Activated T-cell treated with anti-CD3 and anti-CD28 coated beads, Interleukin-2, amount 50 U/mL, for 24 hours (primary cell): ENCODE results near the gene CCDC40.

ENCODE experiments used
- DNase-seq: peaks from one replicate; pipeline ENCODE4 v3.0.0-alpha.2; 2020
- H3K27ac Mint-ChIP-seq: 2 replicates; pipeline ENCODE4 v1.8.0; 2020; ENCODE audit warnings: mild to moderate bottlenecking, mixed read lengths
- H3K27me3 Mint-ChIP-seq: 2 replicates; pipeline ENCODE4 v1.8.0; 2020; ENCODE audit warnings: mixed read lengths
- H3K36me3 Mint-ChIP-seq: 2 replicates; pipeline ENCODE4 v1.8.0; 2020; ENCODE audit warnings: low read depth, mixed read lengths
- H3K4me1 Mint-ChIP-seq: 2 replicates; pipeline ENCODE4 v1.8.0; 2020; ENCODE audit warnings: low read depth, mixed read lengths
- H3K4me3 Mint-ChIP-seq: 2 replicates; pipeline ENCODE4 v1.8.0; 2020; ENCODE audit warnings: mild to moderate bottlenecking, moderate library complexity, mixed read lengths
- H3K9me3 Mint-ChIP-seq: 2 replicates; pipeline ENCODE4 v1.8.0; 2020; ENCODE audit warnings: mixed read lengths

The CCDC40 gene

GRCh38 chr17:79994602-79995001 lies 41.8 kb upstream of the CCDC40 start:
- Mint-ChIP-seq H3K27me3 (no peaks in the 10 kb centered on the region), H3K36me3 (no peaks in the 10 kb centered on the region), H3K27ac (no peak overlapping the region), H3K9me3 (no peaks in the 10 kb centered on the region), H3K4me3 (no peak overlapping the region), H3K4me1 (peaks cover 58% of the 10 kb centered on the region)
- no peak for DNase-seq

- Mint-ChIP-seq H3K36me3 (no peaks in the 10 kb centered on the region), H3K4me1 (peaks cover 58% of the 10 kb centered on the region), H3K4me3 (no peak overlapping the region), H3K9me3 (no peaks in the 10 kb centered on the region), H3K27me3 (no peaks in the 10 kb centered on the region), H3K27ac (no peak overlapping the region)
- no peak for DNase-seq
Observed at GRCh38 chr17:79995696-79996095, 40.7 kb upstream of the CCDC40 start.

GRCh38 chr17:79996291-79996690 lies 40.2 kb upstream of the CCDC40 start:
- H3K27me3 Mint-ChIP-seq: no peaks in the 10 kb centered on the region
- H3K4me1 Mint-ChIP-seq: peaks cover 55% of the 10 kb centered on the region
- H3K36me3 Mint-ChIP-seq: no peaks in the 10 kb centered on the region
- DNase-seq: no peak
- peak overlapping the region; percentile 96 for H3K27ac Mint-ChIP-seq
- H3K9me3 Mint-ChIP-seq: no peaks in the 10 kb centered on the region
- no peak overlapping the region for H3K4me3 Mint-ChIP-seq

- Mint-ChIP-seq H3K36me3 (no peaks in the 10 kb centered on the region), H3K27me3 (no peaks in the 10 kb centered on the region), H3K4me3 (peak overlapping the region; percentile 65), H3K27ac (peak overlapping the region; percentile 96), H3K9me3 (no peaks in the 10 kb centered on the region), H3K4me1 (peaks cover 54% of the 10 kb centered on the region)
- DNase-seq: peak; percentile 78
Observed at GRCh38 chr17:79997011-79997660, 39.3 kb upstream of the CCDC40 start.

GRCh38 chr17:80000136-80000535 lies 36.3 kb upstream of the CCDC40 start:
- peaks cover 31% of the 10 kb centered on the region for H3K4me1 Mint-ChIP-seq
- H3K27me3 Mint-ChIP-seq: no peaks in the 10 kb centered on the region
- H3K4me3 Mint-ChIP-seq: no peak overlapping the region
- no peak overlapping the region for H3K27ac Mint-ChIP-seq
- DNase-seq: no peak
- H3K36me3 Mint-ChIP-seq: no peaks in the 10 kb centered on the region
- no peaks in the 10 kb centered on the region for H3K9me3 Mint-ChIP-seq

- H3K27ac Mint-ChIP-seq: no peak overlapping the region
- peaks cover 28% of the 10 kb centered on the region for H3K4me1 Mint-ChIP-seq
- H3K27me3 Mint-ChIP-seq: no peaks in the 10 kb centered on the region
- H3K36me3 Mint-ChIP-seq: no peaks in the 10 kb centered on the region
- no peak for DNase-seq
- H3K9me3 Mint-ChIP-seq: no peaks in the 10 kb centered on the region
- no peak overlapping the region for H3K4me3 Mint-ChIP-seq
Observed at GRCh38 chr17:80000981-80001775, 35.3 kb upstream of the CCDC40 start.

GRCh38 chr17:80002070-80002641 lies 34.3 kb upstream of the CCDC40 start:
- Mint-ChIP-seq H3K9me3 (no peaks in the 10 kb centered on the region), H3K36me3 (no peaks in the 10 kb centered on the region), H3K4me3 (no peak overlapping the region), H3K27me3 (no peaks in the 10 kb centered on the region), H3K27ac (no peak overlapping the region), H3K4me1 (peaks cover 18% of the 10 kb centered on the region)
- DNase-seq: no peak

- no peak overlapping the region for H3K4me3 Mint-ChIP-seq
- no peaks in the 10 kb centered on the region for H3K9me3 Mint-ChIP-seq
- no peak overlapping the region for H3K27ac Mint-ChIP-seq
- no peak for DNase-seq
- peaks cover 11% of the 10 kb centered on the region for H3K4me1 Mint-ChIP-seq
- no peaks in the 10 kb centered on the region for H3K36me3 Mint-ChIP-seq
- no peaks in the 10 kb centered on the region for H3K27me3 Mint-ChIP-seq
Observed at GRCh38 chr17:80002690-80003490, 33.6 kb upstream of the CCDC40 start.

- no peak overlapping the region for H3K27ac Mint-ChIP-seq
- no peaks in the 10 kb centered on the region for H3K27me3 Mint-ChIP-seq
- H3K4me1 Mint-ChIP-seq: peaks cover 9% of the 10 kb centered on the region
- H3K9me3 Mint-ChIP-seq: no peaks in the 10 kb centered on the region
- H3K36me3 Mint-ChIP-seq: no peaks in the 10 kb centered on the region
- DNase-seq: no peak
- no peak overlapping the region for H3K4me3 Mint-ChIP-seq
Observed at GRCh38 chr17:80003969-80004368, 32.5 kb upstream of the CCDC40 start.

- Mint-ChIP-seq H3K27ac (no peak overlapping the region), H3K27me3 (no peaks in the 10 kb centered on the region), H3K9me3 (no peaks in the 10 kb centered on the region), H3K4me1 (peaks cover 7% of the 10 kb centered on the region), H3K4me3 (no peak overlapping the region), H3K36me3 (no peaks in the 10 kb centered on the region)
- peak; percentile 78 for DNase-seq
Observed at GRCh38 chr17:80005360-80006338, 30.8 kb upstream of the CCDC40 start.

- Mint-ChIP-seq H3K36me3 (no peaks in the 10 kb centered on the region), H3K9me3 (no peaks in the 10 kb centered on the region), H3K4me3 (no peak overlapping the region), H3K27ac (no peak overlapping the region), H3K27me3 (no peaks in the 10 kb centered on the region), H3K4me1 (peaks cover 7% of the 10 kb centered on the region)
- DNase-seq: no peak
Observed at GRCh38 chr17:80006339-80006720, 30.1 kb upstream of the CCDC40 start.

GRCh38 chr17:80006811-80007752 lies 29.4 kb upstream of the CCDC40 start:
- Mint-ChIP-seq H3K4me1 (peaks cover 7% of the 10 kb centered on the region), H3K4me3 (no peak overlapping the region), H3K27me3 (no peaks in the 10 kb centered on the region), H3K9me3 (no peaks in the 10 kb centered on the region), H3K36me3 (no peaks in the 10 kb centered on the region), H3K27ac (no peak overlapping the region)
- DNase-seq: no peak

- Mint-ChIP-seq H3K27me3 (no peaks in the 10 kb centered on the region), H3K36me3 (no peaks in the 10 kb centered on the region), H3K27ac (no peak overlapping the region), H3K4me3 (no peak overlapping the region), H3K9me3 (no peaks in the 10 kb centered on the region), H3K4me1 (peaks cover 7% of the 10 kb centered on the region)
- DNase-seq: no peak
Observed at GRCh38 chr17:80007939-80008338, 28.5 kb upstream of the CCDC40 start.
